GM12873 (cell line): Measurements from ENCODE around the gene GNAI3.

Experiments
- CTCF ChIP-seq: IDR thresholded peaks from 2 replicates; pipeline ENCODE4 v1.5.1; 2012; ENCODE audit warnings: low read depth, mild to moderate bottlenecking, moderate library complexity, low read length, control low read depth; ENCODE audit not compliant: insufficient read depth; ENCODE audit errors: missing control alignments

Gene GNAI3

GRCh38 chr1:109556563-109556962, 8.1 kb downstream of the GNAI3 start:
- TF ChIP-seq CTCF: no peak

- TF ChIP-seq CTCF: no peak
Observed at GRCh38 chr1:109557520-109557919, 9.1 kb downstream of the GNAI3 start.

GRCh38 chr1:109559995-109560394, 11.6 kb downstream of the GNAI3 start:
- no peak for TF ChIP-seq CTCF

GRCh38 chr1:109564194-109564878, 15.9 kb downstream of the GNAI3 start:
- no peak for TF ChIP-seq CTCF

GRCh38 chr1:109565241-109565640, 16.8 kb downstream of the GNAI3 start:
- no peak for TF ChIP-seq CTCF

- TF ChIP-seq CTCF: no peak
Observed at GRCh38 chr1:109566982-109567381, 18.6 kb downstream of the GNAI3 start.

GRCh38 chr1:109567877-109568672, 19.7 kb downstream of the GNAI3 start:
- no peak for TF ChIP-seq CTCF
